Neural cell (in vitro differentiated cells): Measurements from ENCODE around the gene KRABD2.

Experiments
- CTCF ChIP-seq: fragments of 450-650 bp; IDR thresholded peaks from 2 replicates; pipeline ENCODE4 v1.5.1; 2014; ENCODE audit warnings: antibody characterized with exemption, mild to moderate bottlenecking, moderate library complexity; ENCODE audit not compliant: poor library complexity, severe bottlenecking
- EP300 ChIP-seq: fragments of 450-650 bp; conservative IDR thresholded peaks from 2 replicates; pipeline ENCODE4 v1.6.1; 2014; ENCODE audit warnings: antibody characterized with exemption, mild to moderate bottlenecking, moderate library complexity; ENCODE audit not compliant: poor library complexity, severe bottlenecking
- EZH2 ChIP-seq: fragments of 200-600, 300-800 bp; shearing (Covaris generic), sonication (generic); IDR thresholded peaks from 2 replicates; pipeline ENCODE4 v1.6.1; 2014; ENCODE audit warnings: antibody characterized with exemption, low read length, borderline replicate concordance, mild to moderate bottlenecking; ENCODE audit not compliant: insufficient read depth, poor library complexity, severe bottlenecking
- MXI1 ChIP-seq: fragments of 450-650 bp; conservative IDR thresholded peaks from 2 replicates; pipeline ENCODE4 v1.6.1; 2014; ENCODE audit warnings: antibody characterized with exemption, mild to moderate bottlenecking; ENCODE audit not compliant: poor library complexity, severe bottlenecking
- POLR2AphosphoS5 ChIP-seq: IDR thresholded peaks from 2 replicates; pipeline ENCODE4 v1.6.1; 2012
- TF ChIP-seq, protein P1 (sequence below): IDR thresholded peaks from 2 replicates; pipeline ENCODE4 v1.6.1; 2012; ENCODE audit warnings: borderline replicate concordance

GRCh38 chr17:8375738-8376259 is 705 bp downstream of the KRABD2 start:
- no peak for TF ChIP-seq CTCF
- no peak for TF ChIP-seq EP300
- no peak for TF ChIP-seq POLR2AphosphoS5
- no peak for TF ChIP-seq EZH2
- TF ChIP-seq, protein P1, sequence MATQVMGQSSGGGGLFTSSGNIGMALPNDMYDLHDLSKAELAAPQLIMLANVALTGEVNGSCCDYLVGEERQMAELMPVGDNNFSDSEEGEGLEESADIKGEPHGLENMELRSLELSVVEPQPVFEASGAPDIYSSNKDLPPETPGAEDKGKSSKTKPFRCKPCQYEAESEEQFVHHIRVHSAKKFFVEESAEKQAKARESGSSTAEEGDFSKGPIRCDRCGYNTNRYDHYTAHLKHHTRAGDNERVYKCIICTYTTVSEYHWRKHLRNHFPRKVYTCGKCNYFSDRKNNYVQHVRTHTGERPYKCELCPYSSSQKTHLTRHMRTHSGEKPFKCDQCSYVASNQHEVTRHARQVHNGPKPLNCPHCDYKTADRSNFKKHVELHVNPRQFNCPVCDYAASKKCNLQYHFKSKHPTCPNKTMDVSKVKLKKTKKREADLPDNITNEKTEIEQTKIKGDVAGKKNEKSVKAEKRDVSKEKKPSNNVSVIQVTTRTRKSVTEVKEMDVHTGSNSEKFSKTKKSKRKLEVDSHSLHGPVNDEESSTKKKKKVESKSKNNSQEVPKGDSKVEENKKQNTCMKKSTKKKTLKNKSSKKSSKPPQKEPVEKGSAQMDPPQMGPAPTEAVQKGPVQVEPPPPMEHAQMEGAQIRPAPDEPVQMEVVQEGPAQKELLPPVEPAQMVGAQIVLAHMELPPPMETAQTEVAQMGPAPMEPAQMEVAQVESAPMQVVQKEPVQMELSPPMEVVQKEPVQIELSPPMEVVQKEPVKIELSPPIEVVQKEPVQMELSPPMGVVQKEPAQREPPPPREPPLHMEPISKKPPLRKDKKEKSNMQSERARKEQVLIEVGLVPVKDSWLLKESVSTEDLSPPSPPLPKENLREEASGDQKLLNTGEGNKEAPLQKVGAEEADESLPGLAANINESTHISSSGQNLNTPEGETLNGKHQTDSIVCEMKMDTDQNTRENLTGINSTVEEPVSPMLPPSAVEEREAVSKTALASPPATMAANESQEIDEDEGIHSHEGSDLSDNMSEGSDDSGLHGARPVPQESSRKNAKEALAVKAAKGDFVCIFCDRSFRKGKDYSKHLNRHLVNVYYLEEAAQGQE, result no peak
- TF ChIP-seq MXI1, result no peak
